ENCODE data around the gene SFT2D2.
A peak's percentile ranks its signal among the peaks of the same experiment; 100 is the strongest.

The SFT2D2 gene

DNA sequence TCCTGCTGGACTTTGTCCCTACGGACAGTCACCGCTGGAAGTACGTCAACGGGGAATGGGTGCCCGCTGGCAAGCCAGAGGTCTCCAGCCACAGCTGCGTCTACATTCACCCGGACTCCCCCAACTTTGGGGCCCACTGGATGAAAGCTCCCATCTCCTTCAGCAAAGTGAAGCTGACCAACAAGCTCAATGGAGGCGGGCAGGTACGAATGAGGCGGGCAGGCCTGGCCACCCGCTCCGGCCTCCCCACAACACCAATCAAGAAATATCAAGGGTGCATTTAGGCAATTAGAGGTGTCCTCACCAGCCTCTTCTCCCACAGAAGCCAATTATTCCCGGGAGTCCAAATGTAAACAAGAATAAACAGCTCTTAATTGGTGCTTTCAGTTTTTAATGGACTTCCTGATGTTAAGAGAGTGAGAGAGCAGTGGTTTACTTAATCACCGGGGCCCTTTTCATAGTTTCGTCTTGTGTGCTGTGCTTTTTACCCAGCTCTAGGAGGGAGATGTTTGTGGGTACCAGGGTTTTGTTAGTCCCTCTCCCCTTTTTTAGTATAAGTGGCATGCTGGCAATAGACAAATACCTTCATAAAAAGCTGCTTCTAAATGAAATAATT is 65.5 kb downstream of the SFT2D2 start:
- Histone ChIP-seq H3K27ac (ENCODE audit: low read depth, low read length) (no peak overlapping the region), H3K4me1 (ENCODE audit: insufficient read depth, low read length) (peaks cover 24% of the 10 kb centered on the region), H3K36me3 (ENCODE audit: insufficient read depth, low read length) (no peaks in the 10 kb centered on the region), H3K27me3 (ENCODE audit: insufficient read depth, low read length) (no peaks in the 10 kb centered on the region), H3K9ac (ENCODE audit: low read depth, low read length) (peak overlapping the region; percentile 24; the same call in 1 of the 2 replicates), H3K9me3 (ENCODE audit: insufficient read depth, low read depth, low read length) (no peaks in the 10 kb centered on the region), H3K4me3 (ENCODE audit: low read length) (no peak overlapping the region)
- WGBS: 80% methylated on average over 15 of the region's 15 CpGs

DNA sequence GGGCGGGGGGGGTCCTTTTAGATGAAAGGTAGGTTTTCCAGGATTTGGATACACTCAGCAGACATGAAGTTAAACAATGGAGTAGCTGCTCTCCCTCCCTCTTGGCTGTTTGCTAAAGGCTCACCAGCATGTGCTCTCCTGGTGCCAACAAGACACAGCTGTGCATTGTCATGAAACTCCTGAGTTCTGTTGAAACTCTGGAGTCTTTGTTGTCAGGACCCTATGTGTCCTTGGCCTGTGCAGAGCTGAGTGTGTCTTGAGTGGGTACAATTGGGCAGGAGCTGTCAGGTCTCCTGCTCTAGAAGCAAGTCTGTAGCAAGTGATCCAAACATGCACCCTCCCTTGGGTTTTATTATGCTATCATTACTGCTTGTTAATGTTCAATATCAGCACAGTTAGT is 67.6 kb downstream of the SFT2D2 start:
- Histone ChIP-seq H3K9me3 (ENCODE audit: insufficient read depth, low read depth, low read length) (no peaks in the 10 kb centered on the region), H3K4me3 (ENCODE audit: low read length) (no peak overlapping the region), H3K27me3 (ENCODE audit: insufficient read depth, low read length) (no peaks in the 10 kb centered on the region), H3K9ac (ENCODE audit: low read depth, low read length) (no peak overlapping the region), H3K27ac (ENCODE audit: low read depth, low read length) (no peak overlapping the region), H3K36me3 (ENCODE audit: insufficient read depth, low read length) (no peaks in the 10 kb centered on the region), H3K4me1 (ENCODE audit: insufficient read depth, low read length) (peaks cover 15% of the 10 kb centered on the region)
- 62% methylated on average over 1 of the region's 1 CpG for WGBS

DNA sequence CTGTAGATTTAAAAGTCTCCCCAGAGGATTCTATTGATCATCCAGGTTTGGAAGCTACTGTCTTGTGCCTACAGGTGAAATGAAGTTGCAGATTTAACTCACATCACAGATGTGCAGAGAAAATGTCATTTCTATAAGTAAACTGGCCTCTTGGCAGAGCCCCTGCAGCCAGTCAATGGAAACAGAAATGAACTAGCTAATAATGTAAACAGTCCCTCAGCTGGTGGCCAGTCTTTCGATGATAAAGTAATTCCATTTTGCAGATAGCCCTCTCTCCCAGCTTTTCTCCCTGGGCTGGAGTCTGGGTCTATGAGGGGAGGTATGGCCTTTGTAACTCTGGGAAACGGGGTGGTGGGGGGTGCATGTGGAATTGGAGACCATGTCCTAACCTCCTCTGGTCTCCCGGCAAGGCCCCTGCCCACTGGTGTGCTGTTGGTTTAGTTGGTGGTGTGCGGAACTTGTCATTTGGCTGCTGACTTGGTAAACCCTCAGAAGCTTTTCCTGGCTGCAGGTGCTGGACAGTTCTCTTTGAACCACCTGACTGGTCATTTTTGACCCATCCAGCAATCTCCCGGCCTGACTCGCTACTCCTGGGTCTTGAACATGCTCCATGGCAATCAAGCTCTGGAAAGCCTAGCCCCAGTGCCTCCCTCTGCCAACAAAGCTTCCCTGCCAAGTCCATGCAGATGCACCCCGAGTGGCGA is 69.8 kb downstream of the SFT2D2 start:
- no peaks in the 10 kb centered on the region for H3K27me3 ChIP-seq (ENCODE audit: insufficient read depth, low read length)
- WGBS: 97% methylated on average over 8 of the region's 8 CpGs
- H3K4me3 ChIP-seq (ENCODE audit: low read length): no peak overlapping the region
- no peaks in the 10 kb centered on the region for H3K9me3 ChIP-seq (ENCODE audit: insufficient read depth, low read depth, low read length)
- no peak overlapping the region for H3K9ac ChIP-seq (ENCODE audit: low read depth, low read length)
- no peaks in the 10 kb centered on the region for H3K36me3 ChIP-seq (ENCODE audit: insufficient read depth, low read length)
- peaks cover 15% of the 10 kb centered on the region for H3K4me1 ChIP-seq (ENCODE audit: insufficient read depth, low read length)
- H3K27ac ChIP-seq (ENCODE audit: low read depth, low read length): no peak overlapping the region

DNA sequence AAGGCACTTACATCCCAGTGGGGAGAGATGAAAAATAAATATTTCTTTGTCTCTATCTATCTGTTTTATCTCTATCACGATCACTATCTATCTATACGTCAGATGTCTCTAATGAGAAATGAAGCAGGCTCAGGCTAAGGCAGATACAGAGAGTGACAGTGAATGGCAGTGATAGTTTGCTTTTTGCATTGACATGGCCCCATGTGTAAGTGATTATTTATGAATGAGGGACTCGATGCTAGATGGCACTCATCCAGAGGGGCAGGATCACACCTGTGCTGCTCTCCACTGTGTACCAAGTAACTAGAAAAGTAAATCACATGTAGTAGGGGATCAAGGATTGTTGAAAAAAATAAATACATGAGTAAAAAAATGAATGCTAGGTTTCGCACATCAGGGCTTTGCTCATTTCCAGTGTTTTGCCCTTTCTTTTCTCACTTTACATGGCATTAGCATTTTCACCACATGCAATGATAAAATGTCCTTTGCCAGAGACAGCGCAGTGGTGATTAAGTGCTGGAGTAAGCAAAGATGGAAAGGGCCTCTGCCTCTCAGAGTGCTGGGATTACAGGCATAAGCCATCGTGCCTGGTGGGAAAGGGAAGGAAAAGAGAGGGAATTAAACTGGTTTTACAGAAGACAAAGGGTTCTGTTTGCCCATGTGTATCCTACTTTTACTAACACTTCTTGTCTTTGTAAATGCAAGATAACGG is 71.4 kb downstream of the SFT2D2 start:
- Histone ChIP-seq H3K36me3 (ENCODE audit: insufficient read depth, low read length) (no peaks in the 10 kb centered on the region), H3K27me3 (ENCODE audit: insufficient read depth, low read length) (no peaks in the 10 kb centered on the region), H3K27ac (ENCODE audit: low read depth, low read length) (no peak overlapping the region), H3K4me3 (ENCODE audit: low read length) (no peak overlapping the region), H3K4me1 (ENCODE audit: insufficient read depth, low read length) (no peaks in the 10 kb centered on the region), H3K9ac (ENCODE audit: low read depth, low read length) (no peak overlapping the region), H3K9me3 (ENCODE audit: insufficient read depth, low read depth, low read length) (no peaks in the 10 kb centered on the region)
- WGBS: 91% methylated on average over 6 of the region's 7 CpGs

DNA sequence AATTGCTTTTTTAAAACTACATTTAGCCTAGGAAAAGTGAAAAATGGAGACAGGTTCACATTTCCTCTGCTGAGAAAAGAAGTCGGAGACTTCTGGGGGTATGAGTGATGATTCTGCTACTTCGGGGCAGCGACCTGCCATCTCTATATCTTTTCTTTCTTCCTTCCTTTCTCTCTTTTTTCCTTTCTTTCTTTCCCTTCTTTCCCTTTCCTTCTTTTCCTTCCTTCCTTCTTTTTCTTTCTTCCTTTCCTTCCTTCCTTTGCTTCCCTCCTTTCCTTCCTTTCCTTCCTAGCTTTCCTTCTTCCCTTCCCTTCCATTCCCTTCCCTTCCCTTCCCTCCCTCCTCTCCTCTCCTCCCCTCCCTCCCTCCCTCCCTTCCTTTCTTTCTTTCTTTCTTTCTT is 72.6 kb downstream of the SFT2D2 start:
- Histone ChIP-seq H3K36me3 (ENCODE audit: insufficient read depth, low read length) (no peaks in the 10 kb centered on the region), H3K27me3 (ENCODE audit: insufficient read depth, low read length) (no peaks in the 10 kb centered on the region), H3K4me3 (ENCODE audit: low read length) (no peak overlapping the region), H3K9ac (ENCODE audit: low read depth, low read length) (no peak overlapping the region), H3K4me1 (ENCODE audit: insufficient read depth, low read length) (no peaks in the 10 kb centered on the region), H3K9me3 (ENCODE audit: insufficient read depth, low read depth, low read length) (no peaks in the 10 kb centered on the region), H3K27ac (ENCODE audit: low read depth, low read length) (no peak overlapping the region)
- 97% methylated on average over 3 of the region's 3 CpGs for WGBS

DNA sequence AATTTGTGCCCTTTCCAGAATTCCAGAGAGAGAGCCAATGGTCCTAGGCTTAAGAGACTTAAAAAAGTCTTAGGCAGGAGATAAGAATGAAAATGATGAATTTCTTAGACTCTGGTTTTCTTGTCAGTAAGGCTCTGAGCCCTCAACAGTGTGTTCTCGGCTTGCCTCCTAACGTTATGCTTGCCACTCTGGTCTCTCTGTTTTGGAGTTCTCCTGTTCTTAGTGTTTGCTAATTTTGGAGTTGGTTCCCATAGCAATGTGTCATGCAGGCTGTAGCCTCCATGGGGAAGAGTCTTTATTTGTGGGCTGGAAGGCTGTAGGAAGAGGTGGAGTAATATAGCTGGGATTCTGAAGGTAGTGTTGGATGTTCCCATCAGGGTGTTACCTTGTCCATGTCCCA is 74.8 kb downstream of the SFT2D2 start:
- Histone ChIP-seq H3K4me3 (ENCODE audit: low read length) (no peak overlapping the region), H3K4me1 (ENCODE audit: insufficient read depth, low read length) (no peaks in the 10 kb centered on the region), H3K27me3 (ENCODE audit: insufficient read depth, low read length) (no peaks in the 10 kb centered on the region), H3K36me3 (ENCODE audit: insufficient read depth, low read length) (no peaks in the 10 kb centered on the region), H3K9me3 (ENCODE audit: insufficient read depth, low read depth, low read length) (no peaks in the 10 kb centered on the region), H3K9ac (ENCODE audit: low read depth, low read length) (no peak overlapping the region), H3K27ac (ENCODE audit: low read depth, low read length) (no peak overlapping the region)
- WGBS: 86% methylated on average over 2 of the region's 2 CpGs

DNA sequence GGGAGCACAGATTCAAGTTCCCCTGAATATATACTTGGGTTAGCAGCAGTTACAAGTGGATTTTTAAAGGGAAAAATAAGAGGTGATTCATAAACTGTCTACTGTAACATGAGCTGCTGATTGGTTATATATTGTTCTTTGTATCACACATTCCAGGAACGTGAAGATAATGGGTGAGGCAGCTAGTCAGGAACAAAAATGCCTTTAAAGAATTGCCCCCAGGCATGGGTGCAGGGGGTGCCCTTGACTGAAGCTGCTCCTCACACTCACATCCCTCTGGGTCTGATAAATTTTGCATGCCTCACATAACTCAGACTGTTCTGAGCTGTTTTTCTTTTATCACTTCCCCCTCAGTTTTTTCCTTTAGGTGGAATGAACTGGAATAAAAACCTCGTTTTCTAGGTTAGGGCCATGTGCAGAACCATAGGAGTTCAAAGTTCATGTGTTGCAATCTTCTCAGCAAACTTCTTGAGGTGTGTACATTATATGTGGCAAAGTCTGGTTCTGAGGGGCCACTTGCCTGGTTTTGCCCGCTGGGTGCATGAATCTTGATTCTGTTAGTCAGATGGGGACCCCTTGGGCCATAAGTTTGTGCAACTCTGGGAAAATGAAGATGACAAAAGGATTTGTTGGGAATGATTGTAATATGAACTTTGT is 76.0 kb downstream of the SFT2D2 start:
- 68% methylated on average over 3 of the region's 3 CpGs for WGBS
- Histone ChIP-seq H3K9ac (ENCODE audit: low read depth, low read length) (no peak overlapping the region), H3K9me3 (ENCODE audit: insufficient read depth, low read depth, low read length) (no peaks in the 10 kb centered on the region), H3K4me1 (ENCODE audit: insufficient read depth, low read length) (no peaks in the 10 kb centered on the region), H3K4me3 (ENCODE audit: low read length) (no peak overlapping the region), H3K27ac (ENCODE audit: low read depth, low read length) (no peak overlapping the region), H3K36me3 (ENCODE audit: insufficient read depth, low read length) (no peaks in the 10 kb centered on the region), H3K27me3 (ENCODE audit: insufficient read depth, low read length) (no peaks in the 10 kb centered on the region)

Measured in HUES64 (cell line).